Heart right ventricle (tissue), 16 donors: ENCODE measurements around the gene CHSY1. TPM values are rescaled to one million over a fixed set of nuclear protein-coding genes. Genes with fewer than 3 reads are reported as not detected.
A peak's percentile ranks its signal among the peaks of the same experiment; 100 is the strongest.

Experiments used
- ATAC-seq, 8 donors: fragments of 200-7000 bp; cut with Tn5 transposase; one replicate each; pipeline ENCODE4 v1.9.1; 2020; ENCODE audit warnings: mild to moderate bottlenecking in 8 of 8, moderate library complexity in 8 of 8, moderate number of reproducible peaks in 1 of 8
- DNase-seq, 2 donors: peaks; one replicate each; pipeline ENCODE4 v3.0.0-alpha.2; 2020
- H3K27ac ChIP-seq, 10 donors: fragments of 200-600 bp; sonication (generic) in 2 of 10; one replicate each; pipeline versions ENCODE4 v1.5.0 to v1.8.0; 2020 to 2022; ENCODE audit warnings: mild to moderate bottlenecking in 3 of 10
- H3K27me3 ChIP-seq, 7 donors: fragments of 200-600 bp; one replicate each; pipeline ENCODE4 v1.8.0; 2021 to 2022; ENCODE audit warnings: mild to moderate bottlenecking in 2 of 7
- H3K36me3 ChIP-seq, 9 donors: fragments of 200-600 bp; sonication (generic) in 1 of 9; one replicate each; pipeline versions ENCODE4 v1.5.0 to v1.8.0; 2020 to 2022; ENCODE audit warnings: mild to moderate bottlenecking in 2 of 9
- H3K4me1 ChIP-seq, 9 donors: fragments of 200-600 bp; sonication (generic) in 1 of 9; one replicate each; pipeline versions ENCODE4 v1.5.0 to v1.8.0; 2020 to 2022; ENCODE audit warnings: mild to moderate bottlenecking in 4 of 9
- H3K4me3 ChIP-seq, 10 donors: fragments of 200-600 bp; sonication (generic) in 2 of 10; one replicate each; pipeline versions ENCODE4 v1.5.0 to v1.8.0; 2020 to 2022; ENCODE audit warnings: mild to moderate bottlenecking in 7 of 10, moderate library complexity in 2 of 10
- H3K9me3 ChIP-seq, 11 donors: fragments of 200-600 bp in 10 of 11; sonication (generic) in 2 of 11; one replicate each; pipeline versions ENCODE4 v1.5.0 to v1.8.0; 2013 to 2022; ENCODE audit warnings: mild to moderate bottlenecking in 2 of 11, control low read depth in 1 of 11, moderate library complexity in 1 of 11
- CTCF ChIP-seq, 9 donors: fragments of 200-600 bp; sonication (generic) in 2 of 9; IDR thresholded peaks; one replicate each; pipeline versions ENCODE4 v1.5.0 to v1.8.0; 2021 to 2022; ENCODE audit warnings: antibody characterized with exemption in 9 of 9, mild to moderate bottlenecking in 5 of 9, moderate library complexity in 1 of 9
- WGBS, 2 donors: extraction: QIAGEN DNeasy Blood & Tissue Kit; methylation state at CpG; one replicate each; pipeline ENCODE4 v1.1.7; 2013; ENCODE audit warnings: inconsistent platforms in 1 of 2; 5-methylcytosine and 5-hydroxymethylcytosine counted together
- intact Hi-C, 10 donors: fragments of 100-400 bp; cut with DNase I; formaldehyde crosslinking; loops; one replicate each; pipeline versions ENCODE4 v1.11.1 to v1.14.2; 2022
- polyA plus RNA-seq, 2 donors: library from polyadenylated mRNA; stranded (reverse); fragments of 200-250 nt; gene quantifications; one replicate each; pipeline ENCODE4 v1.2.3, GENCODE V29; 2013
- total RNA-seq, 10 donors: library from RNA; stranded (reverse); fragmentation: NEBNext Ultra II Directional in 3 of 10; extraction: Animal tissue kit (Norgen Biotek cat#: 25700) in 3 of 10; gene quantifications; one replicate each; pipeline versions ENCODE4 v1.2.1 to v1.2.4, GENCODE V29; 2021 to 2023
- donor health status: Arrhythmogenic right ventricular cardiomyopathy.
- donor health status: ischemic (EF 13 %, LVEDD 7.1; RV severe dilation, severe dysfunction).
- donor health status: healthy with polysubstance abuse.
- donor health status: DM: no; HTN: yes; CAD: no.
- donor health status: DM: no; HTN: no; CAD: no.
- donor health status: ischemic (EF 25% LVEDD 6.9; RV normal size, moderate dysfunction).
- donor health status: ischemic (EF 25% LVEDD 5.7; RV mildly dilated, moderate dysfunction).
- donor health status: healthy.
- donor health status: DM: yes; HTN: yes; CAD: no.
- donor health status: Ischemic cardiomyopathy.
- donor health status: ischemic (EF 35%, LVEDD 5.7; RV mildly dilated, moderate dysfunction).
- donor health status: nonischemic (EF 11% LVEDD 7.7; RV severe dilation, severe dysfunction).
- donor health status: DM: yes; HTN: yes; CAD: no.
- donor health status: PGD.
- donor health status: ischemic (EF 29% LVEDD 5.4; RV normal size, mild dysfunction).
- donor health status: nonischemic (EF 23%, LVEDD 6.1; RV moderate dilation, normal function).

CHSY1 gene
- total and polyA plus RNA-seq, 12 donors = 6.9 to 35.1 (median 14.6) TPM

GRCh38 chr15:101188637-101189408 is 63.0 kb downstream of the CHSY1 start:
- 41 to 56% methylated on average over 29 of the region's 29 CpGs for WGBS, 2 donors
- no peaks in the 10 kb centered on the region for H3K9me3 ChIP-seq
- DNase-seq (no peak), ATAC-seq (peak in 7 of 8 donors; percentile 34 to 57 (median 36))
- peaks cover 15 to 100% (median 80%) of the 10 kb centered on the region in 9 donors for H3K4me1 ChIP-seq
- peak overlapping the region in 9 of 10 donors; percentile 3 to 51 (median 43) for H3K4me3 ChIP-seq
- TF ChIP-seq CTCF (IDR thresholded peaks at IDR 0.05) = no peak
- intact Hi-C loops = loop anchor here in 4 of 10 donors (5.0 to 10.0 kb wide), 4 partner anchors 53 to 64 kb away; partner anchors contain the start of gene CHSY1 (in 2 of the 4)
- peaks cover 0 to 21% (median 0%) of the 10 kb centered on the region in 9 donors for H3K36me3 ChIP-seq
- peak overlapping the region; percentile 28 to 96 (median 88) for H3K27ac ChIP-seq
- no peaks in the 10 kb centered on the region for H3K27me3 ChIP-seq

- peak overlapping the region in 9 of 10 donors; percentile 19 to 51 (median 43) for H3K4me3 ChIP-seq
- H3K27me3 ChIP-seq = no peaks in the 10 kb centered on the region
- 20 to 23% methylated on average over 18 of the region's 18 CpGs for WGBS, 2 donors
- intact Hi-C loops = loop anchor here in 4 of 10 donors (5.0 to 10.0 kb wide), 4 partner anchors 54 to 64 kb away; partner anchors contain the start of gene CHSY1 (in 2 of the 4)
- peak overlapping the region; percentile 44 to 96 (median 88) for H3K27ac ChIP-seq
- H3K9me3 ChIP-seq = no peaks in the 10 kb centered on the region
- no peak for TF ChIP-seq CTCF (IDR thresholded peaks at IDR 0.05)
- ATAC-seq (peak; percentile 50 to 87 (median 72)), DNase-seq (peak in 1 of 2 donors; percentile 81)
- peaks cover 18 to 100% (median 80%) of the 10 kb centered on the region in 9 donors for H3K4me1 ChIP-seq
- H3K36me3 ChIP-seq = peaks cover 0 to 25% (median 0%) of the 10 kb centered on the region in 9 donors
Observed at GRCh38 chr15:101187820-101188636, 63.8 kb downstream of the CHSY1 start.

GRCh38 chr15:101185770-101186169 is 66.1 kb downstream of the CHSY1 start:
- intact Hi-C loops = loop anchor here in 4 of 10 donors (5.0 to 10.0 kb wide), 4 partner anchors 57 to 67 kb away; partner anchors contain the start of gene CHSY1 (in 2 of the 4)
- Histone ChIP-seq H3K9me3 (no peaks in the 10 kb centered on the region), H3K36me3 (peaks cover 0 to 41% (median 0%) of the 10 kb centered on the region in 9 donors), H3K4me3 (no peak overlapping the region), H3K27ac (peak overlapping the region in 7 of 10 donors; percentile 47 to 96 (median 90)), H3K27me3 (no peaks in the 10 kb centered on the region), H3K4me1 (peaks cover 18 to 100% (median 70%) of the 10 kb centered on the region in 9 donors)
- no peak for TF ChIP-seq CTCF (IDR thresholded peaks at IDR 0.05)
- WGBS, 2 donors = 81 to 87% methylated on average over 5 of the region's 5 CpGs
- no peak for ATAC-seq
- DNase-seq = no peak

GRCh38 chr15:101185336-101185735 is 66.5 kb downstream of the CHSY1 start:
- WGBS, 2 donors = 86 to 87% methylated on average over 6 of the region's 6 CpGs
- Histone ChIP-seq H3K4me1 (peaks cover 18 to 100% (median 70%) of the 10 kb centered on the region in 9 donors), H3K27me3 (no peaks in the 10 kb centered on the region), H3K27ac (peak overlapping the region in 6 of 10 donors; percentile 47 to 96 (median 90)), H3K36me3 (peaks cover 0 to 45% (median 0%) of the 10 kb centered on the region in 9 donors), H3K4me3 (no peak overlapping the region), H3K9me3 (no peaks in the 10 kb centered on the region)
- intact Hi-C loops = loop anchor here in 4 of 10 donors (5.0 to 10.0 kb wide), 4 partner anchors 57 to 67 kb away; partner anchors contain the start of gene CHSY1 (in 2 of the 4)
- no peak for TF ChIP-seq CTCF (IDR thresholded peaks at IDR 0.05)
- no peak for ATAC-seq
- DNase-seq = no peak
